ENCODE results near the gene C6orf52.
"Not testable (repeated sequence)": the region's sequence is repeated elsewhere in the genome, so short reads cannot be mapped to it uniquely, and the experiment has no call there.

Gene C6orf52

GRCh38 chr6:10695086-10695657 lies 756 bp upstream of the C6orf52 start:
- no peak for DNase-seq

GRCh38 chr6:10692965-10693538 lies 1.4 kb downstream of the C6orf52 start:
- DNase-seq, result no peak

- DNase-seq, result no peak
Observed at GRCh38 chr6:10690651-10691445, 3.6 kb downstream of the C6orf52 start.

- DNase-seq, result no peak
Observed at GRCh38 chr6:10687582-10687981, 6.8 kb downstream of the C6orf52 start.

GRCh38 chr6:10686901-10687300 lies 7.5 kb downstream of the C6orf52 start:
- no peak for DNase-seq

- no peak for DNase-seq
Observed at GRCh38 chr6:10685092-10685915, 9.1 kb downstream of the C6orf52 start.

- no peak for DNase-seq
Observed at GRCh38 chr6:10684618-10685017, 9.8 kb downstream of the C6orf52 start.

GRCh38 chr6:10682355-10682988 lies 11.9 kb downstream of the C6orf52 start:
- DNase-seq, result no peak

- no peak for DNase-seq
Observed at GRCh38 chr6:10681795-10682194, 12.6 kb downstream of the C6orf52 start.

- no peak for DNase-seq
Observed at GRCh38 chr6:10678456-10678855, 16.0 kb downstream of the C6orf52 start.

- DNase-seq, result no peak
Observed at GRCh38 chr6:10676403-10676802, 18.0 kb downstream of the C6orf52 start.

- no peak for DNase-seq
Observed at GRCh38 chr6:10668126-10668917, 26.1 kb downstream of the C6orf52 start.

- DNase-seq, result not testable (repeated sequence)
Observed at GRCh38 chr6:10665595-10665994, 28.8 kb downstream of the C6orf52 start.

- no peak for DNase-seq
Observed at GRCh38 chr6:10662742-10663141, 31.7 kb downstream of the C6orf52 start.

- no peak for DNase-seq
Observed at GRCh38 chr6:10662207-10662606, 32.2 kb downstream of the C6orf52 start.

GRCh38 chr6:10660431-10661191 lies 33.8 kb downstream of the C6orf52 start:
- not testable (repeated sequence) for DNase-seq

- no peak for DNase-seq
Observed at GRCh38 chr6:10659699-10660348, 34.6 kb downstream of the C6orf52 start.

- DNase-seq, result no peak
Observed at GRCh38 chr6:10658910-10659698, 35.3 kb downstream of the C6orf52 start.

GRCh38 chr6:10655508-10656055 lies 38.8 kb downstream of the C6orf52 start:
- DNase-seq, result no peak

- no peak for DNase-seq
Observed at GRCh38 chr6:10644225-10644624, 50.2 kb downstream of the C6orf52 start.
